ENCODE data around the gene TSPEAR.
A peak's percentile ranks its signal among the peaks of the same experiment; 100 is the strongest.

Gene TSPEAR

DNA sequence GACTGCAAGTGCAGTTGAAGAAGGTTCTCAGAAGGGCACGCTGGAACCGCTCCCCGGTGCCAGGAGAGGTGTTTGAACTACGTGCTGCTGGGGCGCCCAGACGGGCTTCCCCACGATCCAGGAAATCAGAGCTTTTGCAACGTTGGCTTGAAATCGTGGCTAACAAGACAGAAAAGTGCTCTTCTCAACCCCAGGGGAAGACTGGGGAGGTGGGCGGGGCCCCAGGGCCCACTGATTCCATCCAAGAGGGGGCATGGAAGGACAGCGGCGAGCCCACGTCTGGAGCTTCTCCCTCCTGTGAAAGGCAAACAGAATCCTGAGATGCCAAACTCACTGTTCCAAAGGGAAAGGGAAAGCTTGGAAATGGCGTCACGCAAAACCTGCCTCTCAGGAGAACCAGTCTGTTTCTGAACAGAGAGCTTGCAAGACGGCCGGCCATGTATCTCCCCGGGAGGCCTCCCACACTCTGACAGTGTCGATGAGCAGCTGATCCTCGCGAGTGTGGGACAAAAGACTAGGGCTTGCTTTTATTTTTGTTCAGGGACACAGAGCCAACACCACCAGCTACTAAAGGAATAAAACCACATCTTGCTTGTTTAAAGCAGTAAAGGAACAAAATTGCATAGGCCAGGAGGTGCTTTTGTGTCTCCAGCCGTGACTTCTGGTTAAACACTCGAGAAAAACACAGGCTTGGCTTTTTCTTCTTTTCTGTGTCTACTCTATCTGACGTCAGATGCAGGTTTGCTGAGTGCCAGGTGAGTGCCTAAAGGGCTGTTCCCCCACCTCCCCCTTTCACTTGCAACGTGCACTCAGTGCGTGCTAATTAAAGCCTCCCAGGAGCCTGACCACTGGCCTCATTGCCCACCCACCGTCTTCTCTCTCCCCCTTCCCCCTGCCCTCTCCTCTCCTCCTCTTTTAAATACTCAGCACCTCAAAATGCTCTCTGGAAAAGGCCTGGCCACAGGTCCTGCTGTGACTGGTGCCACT, 214.5 kb downstream of the TSPEAR start:
- no peak for DNase-seq (ENCODE audit: extremely low read depth in 1 of 2, low read depth in 1 of 2)

DNA sequence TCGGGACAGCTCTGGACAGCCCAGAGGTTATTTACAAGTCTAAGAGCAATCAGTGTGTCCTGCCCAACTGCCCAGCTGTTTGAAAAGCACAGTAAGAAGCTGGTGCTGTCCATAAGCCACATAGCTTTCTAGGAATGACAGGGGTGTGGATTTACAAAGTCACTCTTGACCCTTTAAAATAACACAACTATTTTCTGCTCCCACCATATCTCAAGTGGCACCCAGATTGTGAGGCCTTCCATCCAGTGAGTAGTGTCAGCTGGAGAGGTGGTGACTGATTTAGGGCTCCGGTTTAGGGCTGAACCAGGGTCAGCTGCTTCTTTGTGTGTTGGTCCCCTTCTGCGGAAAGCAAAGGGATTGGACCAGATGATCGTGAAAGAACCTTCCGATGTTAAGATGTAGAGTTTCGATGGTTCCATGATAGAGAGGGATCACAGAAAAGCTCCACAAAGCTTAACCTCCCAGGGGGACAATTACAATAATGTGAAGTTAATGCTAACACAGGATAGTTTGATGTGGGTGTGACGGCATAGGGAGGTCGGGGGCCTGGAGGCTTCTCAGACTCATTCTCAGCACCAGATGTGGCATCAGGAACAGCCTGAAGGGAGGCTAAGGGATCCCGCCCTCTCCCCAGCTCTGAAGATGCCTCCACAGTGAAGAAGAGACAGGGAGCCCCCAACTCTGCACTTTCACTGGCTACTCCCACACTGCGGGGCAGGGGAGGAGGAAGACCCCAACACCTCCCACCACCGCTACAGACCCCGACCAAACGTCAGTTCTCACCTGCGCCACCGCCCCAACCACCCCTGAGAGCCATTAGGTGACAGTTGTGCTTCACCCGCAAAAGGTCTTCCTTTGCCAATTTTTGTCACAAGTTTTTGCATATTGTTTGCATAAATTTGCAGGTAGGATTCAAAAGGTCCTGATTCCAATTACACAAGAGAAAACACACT, 215.5 kb downstream of the TSPEAR start:
- no peak for DNase-seq (ENCODE audit: extremely low read depth in 1 of 2, low read depth in 1 of 2)

DNA sequence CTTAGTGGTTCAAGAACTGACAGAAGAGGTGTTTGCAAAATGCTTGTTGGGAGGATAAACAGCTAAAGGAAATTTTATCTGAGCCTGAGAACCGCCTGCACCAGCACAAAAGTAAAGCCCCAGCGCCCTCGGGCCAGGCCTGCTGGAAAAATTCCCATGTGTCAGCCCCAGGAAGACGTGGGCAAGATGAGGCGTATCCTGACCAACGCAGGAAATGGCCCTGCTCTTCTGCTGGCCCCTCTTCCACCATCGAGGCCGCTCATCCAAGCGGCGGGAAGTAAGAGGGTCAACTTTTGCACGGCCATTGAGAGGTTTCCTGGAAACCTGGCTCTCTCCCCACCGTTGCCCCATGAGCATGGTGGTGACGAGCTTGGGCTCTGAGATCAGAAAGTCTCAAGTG, 216.4 kb downstream of the TSPEAR start:
- no peak for DNase-seq (ENCODE audit: extremely low read depth in 1 of 2, low read depth in 1 of 2)

DNA sequence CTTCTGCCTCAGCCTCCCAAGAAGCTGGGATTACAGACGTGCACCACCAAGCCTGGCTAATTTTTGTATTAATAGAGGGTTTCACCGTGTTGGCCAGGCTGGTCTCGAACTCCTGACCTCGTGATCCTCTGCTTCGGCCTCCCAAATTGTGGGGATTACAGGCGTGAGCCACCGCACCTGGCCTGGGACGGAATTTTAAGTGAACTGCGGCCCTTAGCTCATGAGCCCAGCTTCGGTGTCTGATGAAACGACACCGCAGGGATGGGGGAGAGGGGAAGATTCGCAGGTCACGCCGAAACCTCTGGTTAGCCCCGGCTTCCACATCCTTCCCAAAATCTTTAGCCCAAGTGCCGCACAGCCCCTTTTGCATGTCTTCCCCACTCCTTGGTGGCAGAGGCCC, 217.0 kb downstream of the TSPEAR start:
- DNase-seq (ENCODE audit: extremely low read depth in 1 of 2, low read depth in 1 of 2), result no peak

DNA sequence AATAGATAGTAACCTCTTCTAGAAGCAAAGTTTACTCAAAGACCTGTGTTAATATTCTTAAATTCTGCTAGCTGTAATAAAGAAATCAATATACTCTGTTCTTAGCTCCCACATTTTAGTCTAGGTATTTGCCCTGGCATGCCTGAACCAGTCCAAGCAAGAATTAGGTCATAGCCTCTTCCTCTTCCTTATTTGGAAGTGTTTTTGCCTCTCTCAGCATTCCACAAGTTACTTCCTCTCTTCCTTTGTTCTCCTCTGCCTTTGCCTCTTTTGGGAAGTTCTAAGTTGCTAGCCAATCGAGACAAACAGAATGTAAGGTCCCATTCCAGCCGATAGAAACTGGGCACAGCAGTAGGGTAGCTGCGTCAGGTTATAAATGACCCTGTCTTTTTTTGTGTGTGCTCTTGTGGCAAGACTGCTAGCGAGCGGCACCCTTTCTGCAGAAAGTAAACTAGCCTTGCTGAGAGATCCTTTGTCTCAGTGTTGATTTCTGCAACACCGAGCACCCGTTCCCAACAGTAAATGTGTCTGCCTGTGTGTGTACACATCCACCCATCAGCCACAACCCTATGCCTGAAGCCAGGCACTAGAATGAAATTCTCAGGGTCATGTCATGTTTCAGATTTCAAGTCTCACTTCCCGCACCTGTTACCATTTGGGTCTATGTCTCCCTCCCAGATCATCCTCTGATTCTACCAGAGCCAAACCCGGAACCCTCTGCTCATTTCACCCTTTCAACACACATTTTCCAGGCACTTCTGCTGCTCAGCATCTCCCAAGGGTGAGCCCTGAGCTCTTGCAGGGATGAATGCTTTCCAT, 218.6 kb downstream of the TSPEAR start:
- no peak for DNase-seq (ENCODE audit: extremely low read depth in 1 of 2, low read depth in 1 of 2)

DNA sequence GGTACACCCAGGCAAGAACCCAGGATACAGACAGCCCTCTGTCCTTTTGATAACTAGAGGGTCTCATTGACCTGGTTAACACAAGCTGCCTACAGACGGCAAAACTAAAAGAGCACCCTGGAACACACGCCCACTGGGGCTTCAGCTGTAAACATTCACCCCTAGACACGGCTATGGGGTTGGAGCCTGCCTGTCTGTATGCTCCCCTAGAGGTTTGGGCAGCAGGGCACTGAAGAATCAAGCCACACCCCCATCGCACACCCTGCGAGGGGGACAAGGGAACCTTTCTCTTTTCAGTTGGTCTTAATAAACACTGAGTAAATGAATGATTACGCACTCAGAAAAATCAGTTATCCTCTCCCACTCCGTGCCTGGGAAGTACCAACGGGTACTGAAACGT, 220.6 kb downstream of the TSPEAR start:
- DNase-seq (ENCODE audit: extremely low read depth in 1 of 2, low read depth in 1 of 2), result no peak

DNA sequence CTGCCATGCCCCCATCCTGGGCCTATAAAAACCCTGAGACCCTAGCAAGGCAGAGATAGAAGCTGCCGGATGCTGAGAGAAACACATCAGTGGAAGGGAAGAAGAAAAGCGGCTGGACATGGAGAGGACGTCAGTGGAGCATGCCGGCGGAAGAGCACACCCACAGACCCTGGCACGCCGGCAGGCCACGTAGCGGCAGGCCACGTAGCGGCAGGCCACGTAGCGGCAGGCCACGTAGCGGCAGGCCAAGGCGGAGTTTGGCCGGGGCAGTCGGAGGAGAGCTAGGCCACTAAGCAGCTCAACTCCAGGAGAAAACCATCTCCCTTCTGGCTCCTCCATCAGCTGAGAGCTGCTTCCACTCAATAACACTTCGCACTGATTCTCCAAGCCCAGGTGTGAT, 221.0 kb downstream of the TSPEAR start:
- no peak for DNase-seq (ENCODE audit: extremely low read depth in 1 of 2, low read depth in 1 of 2)

DNA sequence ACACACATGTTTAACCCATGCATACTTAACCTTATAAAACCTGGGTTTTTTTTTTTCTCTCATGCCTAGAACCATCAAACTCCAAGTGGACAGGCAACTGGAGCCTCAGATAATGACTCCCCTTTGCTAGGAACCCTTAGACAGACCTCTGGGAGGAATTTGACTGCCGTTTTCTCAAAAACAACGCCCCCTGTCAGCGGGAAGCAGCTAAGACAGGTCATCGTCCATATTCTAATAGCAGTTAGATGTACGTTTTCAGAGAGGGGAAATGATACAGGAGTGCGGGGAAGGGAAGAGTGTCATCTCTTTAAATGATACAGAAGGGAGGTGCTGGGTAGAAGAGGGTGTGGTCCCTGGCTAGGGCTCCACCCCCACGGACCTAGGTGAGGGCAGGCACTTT, 221.4 kb downstream of the TSPEAR start:
- DNase-seq (ENCODE audit: extremely low read depth in 1 of 2, low read depth in 1 of 2), result no peak

DNA sequence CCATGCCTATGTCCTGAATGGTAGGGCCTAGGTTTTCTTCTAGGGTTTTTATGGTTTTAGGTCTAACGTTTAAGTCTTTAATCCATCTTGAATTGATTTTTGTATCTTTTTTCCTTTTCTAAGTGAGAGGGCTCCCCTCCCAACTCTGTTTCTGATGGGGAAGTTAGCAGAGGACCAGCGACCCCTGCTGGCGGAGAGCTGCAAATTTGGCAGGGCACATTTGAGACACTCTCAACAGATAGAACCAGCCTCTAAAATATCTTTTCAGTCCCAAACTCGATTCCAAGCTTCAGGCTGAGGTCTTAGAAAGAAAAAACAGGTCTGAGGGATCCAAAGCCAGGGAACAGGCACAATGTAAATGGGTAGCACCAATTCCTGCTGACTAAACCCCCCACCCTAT, 223.5 kb downstream of the TSPEAR start:
- peak in 1 of 2 donors; percentile 46 for DNase-seq (ENCODE audit: extremely low read depth in 1 of 2, low read depth in 1 of 2)

DNA sequence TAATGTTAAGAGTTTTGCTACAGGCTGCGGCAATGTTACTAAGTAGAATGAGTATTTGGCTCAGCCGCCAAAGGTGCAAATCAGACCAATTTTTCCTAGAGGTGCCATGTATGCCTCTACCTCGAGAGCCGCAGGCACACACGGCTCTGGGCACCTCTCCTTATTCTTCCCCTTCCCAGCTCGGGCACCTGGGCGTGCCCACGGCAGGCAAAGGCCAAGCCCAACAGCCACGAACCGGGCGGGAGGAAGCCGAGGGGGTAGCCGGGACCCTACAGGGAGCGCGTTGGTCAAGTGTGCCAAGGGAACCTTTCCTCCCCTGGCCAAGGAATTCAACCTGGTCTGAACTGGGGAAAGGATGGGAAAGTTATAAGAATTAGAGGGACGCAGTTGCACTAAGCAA, 225.1 kb downstream of the TSPEAR start:
- no peak for DNase-seq (ENCODE audit: extremely low read depth in 1 of 2, low read depth in 1 of 2)

DNA sequence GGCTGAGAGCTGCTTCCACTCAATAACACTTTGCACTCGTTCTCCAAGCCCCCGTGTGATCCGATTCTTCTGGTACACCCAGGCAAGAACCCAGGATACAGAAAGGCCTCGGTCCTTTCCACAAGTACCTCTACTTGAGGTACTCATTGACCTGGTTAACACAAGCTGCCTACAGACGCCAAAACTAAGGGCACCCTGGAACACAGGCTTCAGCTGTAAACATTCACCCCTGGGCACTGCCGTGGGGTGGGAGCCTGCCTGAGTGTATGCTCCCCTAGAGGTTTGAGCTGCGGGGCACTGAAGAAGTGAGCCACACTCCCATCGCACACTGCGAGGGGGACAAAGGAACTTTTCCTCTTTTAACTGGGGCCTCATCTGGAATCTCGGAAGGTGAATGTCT, 225.6 kb downstream of the TSPEAR start:
- no peak for DNase-seq (ENCODE audit: extremely low read depth in 1 of 2, low read depth in 1 of 2)

DNA sequence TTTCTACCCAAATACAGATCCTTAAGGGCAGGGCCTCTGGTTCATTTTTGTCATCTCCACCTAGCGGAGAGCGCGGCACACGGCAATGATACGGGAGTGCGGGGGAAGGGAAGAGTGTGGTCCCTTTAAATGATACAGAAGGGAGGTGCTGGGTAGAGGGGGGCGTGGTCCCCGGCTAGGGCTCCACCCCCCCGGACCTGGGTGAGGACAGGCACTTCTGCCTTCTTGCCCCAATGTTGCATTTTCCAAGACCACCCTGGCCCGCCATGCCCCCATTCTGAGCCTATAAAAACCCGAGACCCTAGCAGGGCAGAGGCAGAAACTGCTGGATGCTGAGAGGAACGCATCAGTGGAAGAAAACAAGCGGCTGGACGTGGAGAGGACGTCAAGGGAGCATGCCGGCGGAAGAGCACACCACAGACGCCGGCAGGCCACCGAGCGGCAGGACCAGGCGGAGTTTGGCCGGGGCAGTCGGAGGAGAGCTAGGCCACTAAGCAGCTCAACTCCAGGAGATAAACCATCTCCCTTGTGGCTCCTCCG, 226.0 kb downstream of the TSPEAR start:
- peak in 1 of 2 donors; percentile 24 for DNase-seq (ENCODE audit: extremely low read depth in 1 of 2, low read depth in 1 of 2)

DNA sequence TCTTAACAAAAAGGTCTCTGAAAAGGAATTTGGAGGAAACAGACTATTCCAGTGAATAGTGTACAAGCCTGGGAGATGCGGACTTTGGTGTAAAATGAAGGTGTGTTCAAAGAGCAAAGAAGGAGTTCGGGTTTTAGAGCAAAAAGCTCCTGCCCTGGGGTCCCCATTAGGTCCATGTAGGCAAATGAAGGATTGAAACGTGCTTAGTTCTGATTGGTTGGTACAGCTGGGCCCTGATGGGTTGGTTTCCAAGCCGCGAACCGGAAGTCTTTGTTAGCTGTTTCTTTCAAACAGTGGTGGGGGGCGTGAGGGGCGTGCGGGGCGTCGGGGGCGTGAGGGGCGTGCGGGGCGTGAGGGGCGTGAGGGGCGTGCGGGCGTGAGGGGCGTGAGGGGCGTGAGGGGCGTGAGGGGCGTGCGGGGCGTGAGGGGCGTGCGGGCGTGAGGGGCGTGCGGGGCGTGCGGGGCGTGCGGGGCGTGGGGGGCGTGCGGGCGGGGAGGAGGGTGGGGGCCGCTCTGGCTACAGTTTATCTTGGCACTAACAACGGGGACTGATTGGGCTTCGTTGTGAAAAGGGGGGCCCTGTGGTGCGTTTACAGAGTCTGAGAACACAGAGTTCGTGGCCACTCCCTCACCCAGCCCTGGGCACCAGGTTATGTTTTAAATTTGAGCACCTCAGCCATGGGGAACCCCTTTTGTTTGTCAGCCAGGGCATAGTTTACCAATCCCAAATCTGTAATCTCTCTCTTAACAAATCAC, 226.7 kb downstream of the TSPEAR start:
- no peak for DNase-seq (ENCODE audit: extremely low read depth in 1 of 2, low read depth in 1 of 2)

DNA sequence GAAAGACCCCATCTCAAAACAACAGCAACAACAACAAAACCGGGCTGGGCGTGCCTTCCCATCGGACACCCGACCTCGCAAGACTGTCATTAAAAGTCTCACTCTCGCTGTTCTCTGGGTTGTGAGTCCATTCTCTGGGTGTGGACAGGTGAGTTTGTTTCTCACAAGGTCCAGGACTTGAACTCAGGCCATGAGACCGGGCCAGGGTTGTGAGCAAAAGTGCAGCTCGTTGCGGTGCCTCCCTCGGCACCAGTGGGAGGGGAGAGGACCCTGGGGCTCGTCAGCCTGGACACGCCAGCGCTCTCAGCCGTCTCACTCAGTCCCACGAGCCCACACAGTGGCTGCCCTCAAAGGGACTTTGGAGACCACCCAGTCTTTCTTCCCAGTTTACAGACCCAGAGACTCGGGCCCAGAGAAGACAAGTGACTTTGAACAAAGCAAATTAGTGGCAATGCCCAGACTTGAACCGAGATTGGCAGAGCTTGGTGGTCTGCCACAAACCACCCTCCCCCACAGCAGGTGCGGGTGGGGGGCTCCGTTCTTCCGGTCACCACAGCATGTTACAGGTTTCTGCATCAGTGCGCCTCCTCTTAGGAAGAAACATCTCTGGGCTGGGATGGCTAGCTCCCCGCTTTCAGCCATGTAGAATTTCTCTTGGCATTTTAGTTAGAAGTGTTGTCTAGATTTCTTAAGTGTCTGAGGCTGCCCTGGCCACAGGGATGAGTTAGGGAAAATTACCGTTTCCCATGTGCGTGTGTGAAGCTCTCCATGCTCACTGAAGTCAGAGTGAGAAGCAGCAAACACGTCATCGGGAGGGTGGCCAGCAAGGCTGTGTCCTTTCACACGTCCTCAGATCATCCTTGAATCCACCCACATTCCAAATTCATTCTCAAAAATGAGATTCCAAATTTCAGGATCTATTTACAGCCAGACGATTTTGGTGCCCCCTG, 227.8 kb downstream of the TSPEAR start:
- no peak for DNase-seq (ENCODE audit: extremely low read depth in 1 of 2, low read depth in 1 of 2)

DNA sequence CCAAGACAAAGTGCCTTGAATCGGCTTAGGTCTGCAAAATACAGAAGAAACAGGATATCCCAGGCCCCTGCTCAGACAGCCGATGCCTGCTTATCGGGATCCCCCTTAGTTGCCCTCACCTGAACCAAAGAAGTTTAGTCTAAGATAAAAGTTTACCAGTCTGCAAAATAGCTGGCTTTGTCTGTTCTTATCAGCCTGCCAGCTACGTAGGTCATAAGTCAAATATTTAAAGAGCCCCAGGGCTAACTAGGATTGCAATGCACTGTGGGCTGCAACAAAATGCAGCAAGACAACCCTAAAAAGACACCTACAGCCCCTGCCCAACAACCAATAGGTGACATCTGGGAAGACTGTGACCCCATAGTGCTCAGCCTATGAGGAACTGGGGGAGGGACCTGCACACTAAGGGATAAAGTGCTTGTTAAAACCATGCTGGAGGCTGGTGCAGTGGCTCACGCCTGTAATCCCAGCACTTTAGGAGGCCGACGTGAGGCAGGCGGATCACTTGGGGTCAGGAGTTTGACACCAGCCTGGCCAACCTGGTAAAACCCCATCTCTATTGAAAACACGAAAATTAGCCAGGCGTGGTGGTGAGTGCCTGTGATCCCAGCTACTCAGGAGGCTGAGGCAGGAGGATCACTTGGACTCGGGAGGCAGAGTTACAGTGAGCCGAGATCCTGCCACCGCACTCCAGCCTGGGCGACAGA, 228.6 kb downstream of the TSPEAR start:
- no peak for DNase-seq (ENCODE audit: extremely low read depth in 1 of 2, low read depth in 1 of 2)

DNA sequence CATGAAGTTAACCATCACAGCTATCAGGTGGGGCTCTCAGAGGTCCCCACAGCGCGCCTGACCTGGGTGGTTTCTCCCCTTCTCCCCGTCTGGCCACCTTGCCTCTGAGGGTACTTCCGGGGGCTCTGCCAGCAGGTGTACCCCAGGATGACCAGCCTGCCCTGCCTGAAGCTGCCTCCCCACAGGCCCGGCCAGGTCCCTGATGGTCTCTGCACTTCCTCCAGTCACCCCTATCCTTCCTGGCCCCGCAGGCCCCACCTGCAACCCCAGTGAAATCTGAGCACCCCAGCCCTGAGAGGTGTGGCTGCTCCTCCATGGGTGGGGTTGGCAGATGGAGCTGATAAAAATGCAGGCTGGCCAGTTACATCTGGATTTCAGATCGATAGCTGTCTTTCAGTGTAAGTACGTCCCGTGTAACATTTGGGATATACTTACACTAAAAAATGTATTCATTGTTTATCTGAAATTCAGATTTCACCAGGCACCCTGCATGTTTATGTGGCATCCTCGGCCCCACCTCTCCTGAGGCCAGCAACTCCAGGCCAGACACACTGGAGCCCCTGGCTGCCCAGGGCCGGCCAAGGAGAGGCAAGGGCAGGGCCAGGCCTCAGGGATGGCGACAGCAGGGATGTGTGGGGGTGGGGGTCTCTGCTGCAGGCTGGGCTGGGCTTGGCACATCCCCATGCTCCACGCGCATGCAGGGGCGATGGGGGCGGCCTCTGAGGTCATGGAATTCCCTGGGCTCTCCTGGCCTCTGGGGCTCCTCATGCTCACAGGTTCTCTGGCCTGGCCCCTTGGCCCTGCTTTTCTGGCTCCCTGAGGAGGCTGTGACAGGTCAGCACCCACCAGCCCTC, 230.9 kb downstream of the TSPEAR start:
- DNase-seq (ENCODE audit: extremely low read depth in 1 of 2, low read depth in 1 of 2), result no peak

DNA sequence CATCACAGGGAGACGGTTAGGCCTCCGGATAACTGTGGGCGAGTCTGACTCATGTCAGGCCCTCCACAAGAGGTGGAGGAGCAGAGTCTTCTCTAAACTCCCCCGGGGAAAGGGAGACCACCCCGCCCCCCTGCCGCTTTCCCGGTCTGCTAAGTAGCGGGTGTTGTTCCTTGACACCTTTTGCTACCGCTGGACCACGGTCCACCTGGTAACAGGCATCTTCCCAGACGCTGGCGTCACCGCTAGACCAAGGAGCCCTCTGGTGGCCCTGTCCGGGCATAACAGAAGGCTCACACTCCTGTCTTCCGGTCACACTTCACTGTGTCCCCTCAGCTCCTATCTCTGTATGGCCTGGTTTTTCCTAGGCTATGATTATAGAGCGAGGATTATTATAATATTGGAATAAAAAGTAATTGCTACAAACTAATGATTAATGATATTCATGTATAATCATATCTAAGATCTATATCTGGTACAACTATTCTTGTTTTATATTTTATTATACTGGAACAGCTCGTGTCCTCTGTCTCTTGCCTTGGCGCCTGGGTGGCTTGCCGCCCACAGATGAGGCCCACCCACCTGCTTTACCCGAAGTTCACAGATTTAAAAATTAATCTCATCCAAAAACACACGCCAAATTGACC, 231.7 kb downstream of the TSPEAR start:
- peak in 1 of 2 donors; percentile 23 for DNase-seq (ENCODE audit: extremely low read depth in 1 of 2, low read depth in 1 of 2)
